Natural killer cell (primary cell): ENCODE data around the gene XCL2. TPM values are rescaled to one million over a fixed set of nuclear protein-coding genes. Genes with fewer than 3 reads are reported as not detected.
A peak's percentile ranks its signal among the peaks of the same experiment; 100 is the strongest.

Experiments used
- ATAC-seq, 3 donors: fragments of 150-1000 bp in 2 of 3; fragments of 200-7000 bp in 1 of 3; cut with Tn5 transposase; 1 replicate in 1 of 3; 2 replicates in 2 of 3; pipeline ENCODE4 v1.10.0; 2021; ENCODE audit warnings: mild to moderate bottlenecking in 2 of 3, moderate library complexity in 2 of 3
- DNase-seq, 2 donors: peaks; one replicate each; pipeline versions ENCODE4 v3.0.0 to v3.0.0-alpha.2; 2013 to 2021; ENCODE audit warnings: mixed read lengths in 1 of 2
- H3K27ac ChIP-seq: one replicate; pipeline ENCODE4 v1.5.1; 2013; ENCODE audit warnings: mild to moderate bottlenecking, low read length
- H3K27me3 ChIP-seq: one replicate; pipeline ENCODE4 v1.6.1; 2013; ENCODE audit warnings: low read length; ENCODE audit not compliant: control insufficient read depth, insufficient read depth
- H3K36me3 ChIP-seq: one replicate; pipeline ENCODE4 v1.6.1; 2013; ENCODE audit warnings: low read length; ENCODE audit not compliant: control insufficient read depth, insufficient read depth
- H3K4me1 ChIP-seq: one replicate; pipeline ENCODE4 v1.6.1; 2013; ENCODE audit warnings: low read length; ENCODE audit not compliant: control insufficient read depth, insufficient read depth
- H3K4me3 ChIP-seq: one replicate; pipeline ENCODE4 v1.5.1; 2013; ENCODE audit warnings: low read length
- H3K9me3 ChIP-seq: one replicate; pipeline ENCODE4 v1.6.1; 2013; ENCODE audit warnings: low read length; ENCODE audit not compliant: control insufficient read depth, insufficient read depth
- H3K27ac Mint-ChIP-seq, 2 donors: one replicate each; pipeline ENCODE4 v1.8.0; 2022; ENCODE audit warnings: mild to moderate bottlenecking in 2 of 2, mixed read lengths in 2 of 2, moderate library complexity in 1 of 2
- H3K27me3 Mint-ChIP-seq, 2 donors: one replicate each; pipeline ENCODE4 v1.8.0; 2022; ENCODE audit warnings: low read depth in 2 of 2, mixed read lengths in 2 of 2
- H3K36me3 Mint-ChIP-seq: one replicate; pipeline ENCODE4 v1.8.0; 2022; ENCODE audit warnings: mixed read lengths
- H3K4me1 Mint-ChIP-seq, 2 donors: one replicate each; pipeline ENCODE4 v1.8.0; 2022; ENCODE audit warnings: mixed read lengths in 2 of 2
- H3K4me3 Mint-ChIP-seq: one replicate; pipeline ENCODE4 v1.8.0; 2022; ENCODE audit warnings: mild to moderate bottlenecking, moderate library complexity, mixed read lengths
- H3K9me3 Mint-ChIP-seq, 2 donors: one replicate each; pipeline ENCODE4 v1.8.0; 2022; ENCODE audit warnings: mixed read lengths in 2 of 2
- CTCF ChIP-seq: fragments of 200-600 bp; IDR thresholded peaks from one replicate; pipeline ENCODE4 v1.8.0; 2022; ENCODE audit warnings: antibody characterized with exemption
- WGBS: methylation state at CpG from one replicate; pipeline ENCODE4 v1.1.7; 2013; ENCODE audit warnings: missing lambda C conversion rate; ENCODE audit not compliant: insufficient coverage; 5-methylcytosine and 5-hydroxymethylcytosine counted together
- intact Hi-C: fragments of 100-400 bp; cut with micrococcal nuclease; formaldehyde crosslinking; loops from one replicate; pipeline ENCODE4 v1.14.2; 2022
- total RNA-seq, 4 donors: library from RNA; stranded (reverse); fragments of 120-200 nt in 1 of 4; gene quantifications; one replicate each; pipeline versions ENCODE4 v1.2.3 to v1.2.4, GENCODE V29; 2013 to 2022

Gene XCL2
- total RNA-seq, 3 donors from 2014 or later (not counting 1 experiment from before 2014, with no cell fraction given), result 32.6 to 110 (median 92.9) TPM

GRCh38 chr1:168505006-168505405, 38.8 kb downstream of the XCL2 start:
- Histone ChIP-seq H3K27ac (peak overlapping the region; percentile 34), H3K4me3 (no peak overlapping the region), H3K4me1 (peaks cover 27% of the 10 kb centered on the region), H3K36me3 (no peaks in the 10 kb centered on the region), H3K9me3 (no peaks in the 10 kb centered on the region), H3K27me3 (no peaks in the 10 kb centered on the region)
- DNase-seq, result no peak
- H3K4me3 Mint-ChIP-seq, result no peak overlapping the region
- H3K27ac Mint-ChIP-seq, result peak overlapping the region; percentile 13 to 45
- intact Hi-C loops, result no loop called here
- peaks cover 60 to 71% of the 10 kb centered on the region in 2 donors for H3K4me1 Mint-ChIP-seq
- 83% methylated on average over 1 of the region's 1 CpG for WGBS
- ATAC-seq, result no peak
- no peaks in the 10 kb centered on the region for H3K9me3 Mint-ChIP-seq
- H3K27me3 Mint-ChIP-seq, result no peaks in the 10 kb centered on the region
- H3K36me3 Mint-ChIP-seq, result no peaks in the 10 kb centered on the region
- no peak for TF ChIP-seq CTCF

GRCh38 chr1:168504064-168504837, 39.5 kb downstream of the XCL2 start:
- H3K4me1 Mint-ChIP-seq, result peaks cover 58 to 71% of the 10 kb centered on the region in 2 donors
- Histone ChIP-seq H3K4me1 (peaks cover 21% of the 10 kb centered on the region), H3K27me3 (no peaks in the 10 kb centered on the region), H3K4me3 (no peak overlapping the region), H3K36me3 (no peaks in the 10 kb centered on the region), H3K9me3 (no peaks in the 10 kb centered on the region), H3K27ac (peak overlapping the region; percentile 34)
- no peaks in the 10 kb centered on the region for H3K27me3 Mint-ChIP-seq
- TF ChIP-seq CTCF, result no peak
- no peaks in the 10 kb centered on the region for H3K36me3 Mint-ChIP-seq
- H3K27ac Mint-ChIP-seq, result peak overlapping the region; percentile 13 to 45
- no peak overlapping the region for H3K4me3 Mint-ChIP-seq
- H3K9me3 Mint-ChIP-seq, result no peaks in the 10 kb centered on the region
- ATAC-seq (peak; percentile 67 to 81 (median 78)), DNase-seq (peak in 1 of 2 donors; percentile 34)
- 39% methylated on average over 3 of the region's 4 CpGs for WGBS
- intact Hi-C loops, result no loop called here

GRCh38 chr1:168499688-168500049, 44.1 kb downstream of the XCL2 start:
- H3K36me3 ChIP-seq, result no peaks in the 10 kb centered on the region
- Mint-ChIP-seq H3K4me3 (no peak overlapping the region), H3K9me3 (no peaks in the 10 kb centered on the region), H3K4me1 (peaks cover 40 to 51% of the 10 kb centered on the region in 2 donors), H3K27me3 (no peaks in the 10 kb centered on the region), H3K27ac (no peak overlapping the region), H3K36me3 (no peaks in the 10 kb centered on the region)
- ATAC-seq (peak in 1 of 3 donors; percentile 29), DNase-seq (no peak)
- H3K4me1 ChIP-seq, result peaks cover 14% of the 10 kb centered on the region
- H3K27me3 ChIP-seq, result no peaks in the 10 kb centered on the region
- H3K4me3 ChIP-seq, result no peak overlapping the region
- H3K27ac ChIP-seq, result no peak overlapping the region
- intact Hi-C loops, result loop anchor here (2.0 kb wide), 1 partner anchor 15 kb away; no protein-coding TSS in a partner anchor
- no peaks in the 10 kb centered on the region for H3K9me3 ChIP-seq
- no peak for TF ChIP-seq CTCF
- 65% methylated on average over 2 of the region's 2 CpGs for WGBS
